HepG2 (cell line): ENCODE data around the gene ALOXE3. TPM values are rescaled to one million over a fixed set of nuclear protein-coding genes. Genes with fewer than 3 reads are reported as not detected.

ENCODE experiments used
- ATAC-seq: fragments of 200-7000 bp; cut with Tn5 transposase; 3 replicates; pipeline ENCODE4 v1.9.1; 2020; ENCODE audit warnings: mild to moderate bottlenecking, moderate library complexity
- BruUV-seq: library from RNA; stranded (reverse); fragments of 400-500 nt; replicated peaks from 2 replicates; lab custom pipeline; 2021; lab: Mats Ljungman, UMichigan
- CTCF ChIA-PET: fragments of 300-600 bp; formaldehyde crosslinking; extraction: SDS; loops from one replicate; lab custom pipeline; 2021; ENCODE audit warnings: low total read pairs, inconsistent platforms, low intra/inter-chr PET ratio; lab: Yijun Ruan, JAX
- POLR2A ChIA-PET: fragments of 350-600 bp; sonication (Branson Sonifier 250); formaldehyde crosslinking; loops from one replicate; lab custom pipeline; 2020; ENCODE audit warnings: antibody characterized with exemption, inconsistent platforms; lab: Yijun Ruan, JAX
- DNase-seq: peaks from one replicate; pipeline ENCODE4 v3.0.0-alpha.2; 2015; ENCODE audit warnings: low spot score
- FAIRE-seq: peaks from 3 replicates; lab custom pipeline; 2011; peaks lifted over from hg19 to GRCh38; lab: Jason Lieb, UNC
- H2AFZ ChIP-seq: one replicate; pipeline ENCODE4 v1.6.1; 2011; ENCODE audit warnings: low read length, inconsistent platforms
- H3K27ac ChIP-seq: fragments of 300-600 bp; 3 replicates; pipeline ENCODE4 v1.8.0; 2011; ENCODE audit warnings: mixed run types, mild to moderate bottlenecking, mixed read lengths, low read length, inconsistent platforms; ENCODE audit not compliant: insufficient read depth; ENCODE audit errors: extremely low read length
- H3K27me3 ChIP-seq, 2 experiments: fragments of 200-600 bp in 1 of 2; 2 replicates in 1 of 2; 3 replicates in 1 of 2; pipeline versions ENCODE4 v1.6.0 to v1.8.0; 2011; ENCODE audit warnings: low read length in 2 of 2, mild to moderate bottlenecking in 2 of 2, moderate library complexity in 2 of 2, inconsistent platforms in 1 of 2; ENCODE audit not compliant: insufficient read depth in 2 of 2, control insufficient read depth in 1 of 2
- H3K36me3 ChIP-seq, 2 experiments: fragments of 200-600 bp in 1 of 2; replicated peaks in 1 of 2; 2 replicates in 1 of 2; 3 replicates in 1 of 2; pipeline versions ENCODE4 v1.5.1 to v1.8.0; 2011; ENCODE audit warnings: low read length in 2 of 2, inconsistent platforms in 1 of 2; ENCODE audit not compliant: insufficient read depth in 2 of 2, control insufficient read depth in 1 of 2
- H3K4me1 ChIP-seq: 2 replicates; pipeline ENCODE4 v1.5.1; 2012; ENCODE audit warnings: low read length, inconsistent platforms; ENCODE audit not compliant: insufficient read depth
- H3K4me2 ChIP-seq: 2 replicates; pipeline ENCODE4 v1.6.0; 2011; ENCODE audit warnings: low read depth, low read length, inconsistent platforms
- H3K4me3 ChIP-seq, 3 experiments: fragments of 200-600 bp in 1 of 3; sonication (generic), shearing (Covaris generic) in 1 of 3; replicated peaks in 1 of 3; 2 replicates each; pipeline ENCODE4 v1.5.1; 2011 to 2016; ENCODE audit warnings: low read length in 3 of 3, inconsistent platforms in 2 of 3, low read depth in 2 of 3, mild to moderate bottlenecking in 2 of 3, control low read depth in 1 of 3, mixed read lengths in 1 of 3; ENCODE audit not compliant: insufficient read depth in 1 of 3
- H3K79me2 ChIP-seq: one replicate; pipeline ENCODE4 v1.6.1; 2011; ENCODE audit warnings: low read length, inconsistent platforms; ENCODE audit not compliant: insufficient read depth
- H3K9ac ChIP-seq: 2 replicates; pipeline ENCODE4 v1.6.0; 2011; ENCODE audit warnings: mild to moderate bottlenecking, low read depth, low read length, inconsistent platforms; ENCODE audit not compliant: insufficient read depth
- H3K9me3 ChIP-seq: 2 replicates; pipeline ENCODE4 v1.5.1; 2012; ENCODE audit warnings: mild to moderate bottlenecking, low read length
- H4K20me1 ChIP-seq: 2 replicates; pipeline ENCODE4 v1.6.0; 2011; ENCODE audit warnings: inconsistent platforms, mild to moderate bottlenecking, low read length, moderate library complexity; ENCODE audit not compliant: insufficient read depth
- JARID2 ChIP-seq: sonication (generic); formaldehyde crosslinking; IDR thresholded peaks from 2 replicates; pipeline ENCODE4 v1.8.1; 2023; ENCODE audit warnings: missing genetic modification reagents, inconsistent platforms; ENCODE audit not compliant: insufficient replicate concordance
- MIXL1 ChIP-seq: IDR thresholded peaks from 2 replicates; pipeline ENCODE4 v1.6.1; 2016
- MTA1 ChIP-seq: sonication (generic); formaldehyde crosslinking; IDR thresholded peaks from 2 replicates; pipeline ENCODE4 v1.4.0; 2020; ENCODE audit warnings: missing genetic modification reagents, mild to moderate bottlenecking, borderline replicate concordance
- NR2C2 ChIP-seq: sonication (generic); formaldehyde crosslinking; IDR thresholded peaks from 2 replicates; pipeline ENCODE4 v1.4.0; 2020; ENCODE audit warnings: missing genetic modification reagents, mild to moderate bottlenecking, moderate library complexity, borderline replicate concordance
- NR3C1 ChIP-seq: sonication (generic); formaldehyde crosslinking; IDR thresholded peaks from 2 replicates; pipeline ENCODE4 v1.4.0; 2020; ENCODE audit warnings: missing genetic modification reagents
- ZNF547 ChIP-seq: sonication (generic); formaldehyde crosslinking; IDR thresholded peaks from 2 replicates; pipeline ENCODE4 v1.5.1; 2020; ENCODE audit warnings: mild to moderate bottlenecking, missing genetic modification reagents
- WGBS: methylation state at CpG from one replicate; pipeline ENCODE4 v1.1.6; 2017; ENCODE audit warnings: low lambda C conversion rate; 5-methylcytosine and 5-hydroxymethylcytosine counted together
- in situ Hi-C: cut with HindIII; loops from 2 replicates; pipeline ENCODE4 v1.10.0; 2017; ENCODE audit warnings: low pct_unique_long_range_greater_than_20kb; ENCODE audit not compliant: extremely low pct_ligation_motif_present
- intact Hi-C: fragments of 100-400 bp; cut with micrococcal nuclease; formaldehyde crosslinking; loops from one replicate; pipeline ENCODE4 v1.10.0; 2022; ENCODE audit not compliant: unreplicated experiment
- polyA plus RNA-seq, 8 experiments: library from polyadenylated mRNA; depleted of rRNA in 3 of 8; stranded (reverse) in 7 of 8; unstranded in 1 of 8; fragments of >200 nt; fragmentation: Illumina TruSeq in 4 of 8; extraction: Trizol in 4 of 8; gene quantifications; 2 replicates each; pipeline versions ENCODE4 v1.2.1 to v1.2.3, GENCODE V29; 2011 to 2016; ENCODE audit warnings: low read depth in 4 of 8, missing spikeins in 1 of 8, mixed read lengths in 1 of 8; ENCODE audit not compliant: insufficient read depth in 1 of 8
- total RNA-seq, 5 experiments: library from RNA; depleted of rRNA; stranded (reverse); fragments of >200 nt; fragmentation: Illumina TruSeq; extraction: Trizol; gene quantifications; 2 replicates each; pipeline ENCODE4 v1.2.3, GENCODE V29; 2016; ENCODE audit warnings: low read depth in 1 of 5
- TF ChIP-seq, protein P1 (sequence below), 2 experiments: sonication (generic) in 1 of 2; formaldehyde crosslinking in 1 of 2; IDR thresholded peaks; 2 replicates each; pipeline versions ENCODE4 v1.5.1 to v1.6.1; 2011 to 2020; ENCODE audit warnings: borderline replicate concordance in 1 of 2, low read depth in 1 of 2, low read length in 1 of 2, mild to moderate bottlenecking in 1 of 2, missing genetic modification reagents in 1 of 2, moderate library complexity in 1 of 2
- TF ChIP-seq, protein P2 (sequence below): sonication (generic); formaldehyde crosslinking; IDR thresholded peaks from 2 replicates; pipeline ENCODE4 v1.5.0; 2020; ENCODE audit warnings: mild to moderate bottlenecking, missing genetic modification reagents
- TF ChIP-seq, protein P3 (sequence below): IDR thresholded peaks from 2 replicates; pipeline ENCODE4 v1.6.1; 2016; ENCODE audit warnings: missing compliant biosample characterization, missing genetic modification reagents, borderline replicate concordance

The ALOXE3 gene
- total and polyA plus RNA-seq, 2 of the 13 experiments (the other 11 are each of a cell fraction or from before 2014, with no cell fraction given): 0.07 TPM; not detected in 1

DNA sequence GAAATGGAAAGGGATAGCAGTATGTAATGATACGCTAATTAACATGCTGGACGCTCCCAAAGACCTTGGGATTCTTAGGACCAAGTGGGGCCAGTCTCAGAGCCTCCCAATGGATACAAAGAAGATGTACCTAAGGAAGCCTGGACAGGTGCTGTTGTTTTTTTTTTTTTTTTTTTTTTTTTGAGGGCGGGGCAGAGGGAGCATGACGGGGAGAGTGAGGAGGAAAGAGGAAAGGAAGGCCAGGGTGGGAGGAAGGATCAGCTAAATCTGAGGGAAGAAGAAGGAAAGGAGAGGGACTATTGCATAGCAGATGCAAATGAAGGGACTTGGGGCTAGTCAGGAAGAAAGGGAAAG, 41.9 kb upstream of the ALOXE3 start:
- Histone ChIP-seq H3K9me3 (no peaks in the 10 kb centered on the region), H3K27me3 (no peaks in the 10 kb centered on the region; a peak in 1 of 5 replicates), H3K9ac (no peak overlapping the region), H2AFZ (no peak overlapping the region), H3K4me3 (no peak overlapping the region), H3K36me3 (peaks cover 1 to 7% of the 10 kb centered on the region in 2 experiments; a peak in 3 of 5 replicates), H4K20me1 (no peaks in the 10 kb centered on the region), H3K4me1 (peaks cover 59% of the 10 kb centered on the region), H3K4me2 (no peak overlapping the region), H3K27ac (no peak overlapping the region), H3K79me2 (peaks cover 18% of the 10 kb centered on the region)
- intact Hi-C loops (no loop called here), in situ Hi-C loops (no loop called here)
- ChIA-PET CTCF (no interaction called here), POLR2A (interaction anchor here (2.0 kb wide), 1 partner anchor 13 kb away, joined by 11 read pairs; no protein-coding TSS in a partner anchor)
- FAIRE-seq: no peak
- TF ChIP-seq, protein P1, sequence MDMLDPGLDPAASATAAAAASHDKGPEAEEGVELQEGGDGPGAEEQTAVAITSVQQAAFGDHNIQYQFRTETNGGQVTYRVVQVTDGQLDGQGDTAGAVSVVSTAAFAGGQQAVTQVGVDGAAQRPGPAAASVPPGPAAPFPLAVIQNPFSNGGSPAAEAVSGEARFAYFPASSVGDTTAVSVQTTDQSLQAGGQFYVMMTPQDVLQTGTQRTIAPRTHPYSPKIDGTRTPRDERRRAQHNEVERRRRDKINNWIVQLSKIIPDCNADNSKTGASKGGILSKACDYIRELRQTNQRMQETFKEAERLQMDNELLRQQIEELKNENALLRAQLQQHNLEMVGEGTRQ (IDR thresholded peaks at IDR 0.05; ENCODE audit: low read depth, low read length): no peak
- TF ChIP-seq, protein P1 (CRISPR knock-in tag; IDR thresholded peaks at IDR 0.05; ENCODE audit: borderline replicate concordance): no peak
- TF ChIP-seq, protein P2, sequence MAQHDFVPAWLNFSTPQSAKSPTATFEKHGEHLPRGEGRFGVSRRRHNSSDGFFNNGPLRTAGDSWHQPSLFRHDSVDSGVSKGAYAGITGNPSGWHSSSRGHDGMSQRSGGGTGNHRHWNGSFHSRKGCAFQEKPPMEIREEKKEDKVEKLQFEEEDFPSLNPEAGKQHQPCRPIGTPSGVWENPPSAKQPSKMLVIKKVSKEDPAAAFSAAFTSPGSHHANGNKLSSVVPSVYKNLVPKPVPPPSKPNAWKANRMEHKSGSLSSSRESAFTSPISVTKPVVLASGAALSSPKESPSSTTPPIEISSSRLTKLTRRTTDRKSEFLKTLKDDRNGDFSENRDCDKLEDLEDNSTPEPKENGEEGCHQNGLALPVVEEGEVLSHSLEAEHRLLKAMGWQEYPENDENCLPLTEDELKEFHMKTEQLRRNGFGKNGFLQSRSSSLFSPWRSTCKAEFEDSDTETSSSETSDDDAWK (CRISPR knock-in tag): no peak
- no peak for TF ChIP-seq JARID2 (CRISPR knock-in tag)
- TF ChIP-seq, protein P3, sequence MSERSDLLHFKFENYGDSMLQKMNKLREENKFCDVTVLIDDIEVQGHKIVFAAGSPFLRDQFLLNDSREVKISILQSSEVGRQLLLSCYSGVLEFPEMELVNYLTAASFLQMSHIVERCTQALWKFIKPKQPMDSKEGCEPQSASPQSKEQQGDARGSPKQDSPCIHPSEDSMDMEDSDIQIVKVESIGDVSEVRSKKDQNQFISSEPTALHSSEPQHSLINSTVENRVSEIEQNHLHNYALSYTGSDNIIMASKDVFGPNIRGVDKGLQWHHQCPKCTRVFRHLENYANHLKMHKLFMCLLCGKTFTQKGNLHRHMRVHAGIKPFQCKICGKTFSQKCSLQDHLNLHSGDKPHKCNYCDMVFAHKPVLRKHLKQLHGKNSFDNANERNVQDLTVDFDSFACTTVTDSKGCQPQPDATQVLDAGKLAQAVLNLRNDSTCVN (CRISPR knock-in tag): no peak
- no peak for TF ChIP-seq NR3C1
- no peak for TF ChIP-seq MTA1 (CRISPR knock-in tag)
- TF ChIP-seq MIXL1: no peak
- TF ChIP-seq ZNF547 (CRISPR knock-in tag): no peak
- no peak for TF ChIP-seq NR2C2 (CRISPR knock-in tag)
- WGBS: 91% methylated on average over 4 of the region's 4 CpGs
- no peak for DNase-seq
- ATAC-seq: no peak
- BruUV-seq: no TSS peak
